ENCODE data around the gene ACSF2. TPM values are rescaled to one million over a fixed set of nuclear protein-coding genes. Genes with fewer than 3 reads are reported as not detected.

Gene ACSF2
- total RNA-seq, 5 donors from 2014 or later (not counting 1 experiment from before 2014, with no cell fraction given) = 17.7 to 26.4 (median 21.3) TPM

Other genes with a start within 250 kb of the ACSF2 start
- 10 to 100 TPM in 2 of 5 donors, 1 to 10 TPM in 3; 4.1 to 21.0 (median 6.6) TPM for gene COL1A1, start 224.6 kb upstream of the ACSF2 start, total RNA-seq
- not detected for gene TMEM92, start 151.8 kb upstream of the ACSF2 start, total RNA-seq
- 10 to 100 TPM; 20.4 to 44.4 (median 40.8) TPM for gene XYLT2, start 80.1 kb upstream of the ACSF2 start, total RNA-seq
- 10 to 100 TPM; 26.0 to 35.0 (median 31.2) TPM for gene MRPL27, start 53.0 kb upstream of the ACSF2 start, total RNA-seq
- gene EME1, start 53.0 kb upstream of the ACSF2 start, total RNA-seq = 1 to 10 TPM in 4 of 5 donors, under 1 TPM in 1; 0.75 to 2.1 (median 1.4) TPM
- 10 to 100 TPM; 29.4 to 41.7 (median 33.1) TPM for gene LRRC59, start 28.7 kb upstream of the ACSF2 start, total RNA-seq
- gene CHAD, start 42.7 kb downstream of the ACSF2 start, total RNA-seq = not detected
- gene RSAD1, start 52.6 kb downstream of the ACSF2 start, total RNA-seq = 10 to 100 TPM; 61.2 to 80.9 (median 73.2) TPM
- gene MYCBPAP, start 82.2 kb downstream of the ACSF2 start, total RNA-seq = 1 to 10 TPM in 4 of 5 donors, under 1 TPM in 1; 0.92 to 6.9 (median 4.7) TPM
- under 1 TPM in 2 of 5 donors, not detected in 3; 0.08 to 0.44 TPM for gene EPN3, start 106.5 kb downstream of the ACSF2 start, total RNA-seq
- 10 to 100 TPM in 4 of 5 donors, 1 to 10 TPM in 1; 8.9 to 25.7 (median 20.3) TPM for gene SPATA20, start 121.0 kb downstream of the ACSF2 start, total RNA-seq
- gene CACNA1G, start 134.5 kb downstream of the ACSF2 start, total RNA-seq = not detected
- 1 to 10 TPM in 3 of 5 donors, under 1 TPM in 1, not detected in 1; 0.75 to 2.2 (median 1.5) TPM for gene ABCC3, start 208.7 kb downstream of the ACSF2 start, total RNA-seq

Data from T-cell (primary cell).